HepG2 (cell line): ENCODE measurements around the gene PITRM1. TPM values are rescaled to one million over a fixed set of nuclear protein-coding genes. Genes with fewer than 3 reads are reported as not detected.

Experiments
- ATF7-NPFF ChIP-seq: sonication (generic); formaldehyde crosslinking; IDR thresholded peaks from 2 replicates; pipeline ENCODE4 v1.8.1; 2023; ENCODE audit warnings: mild to moderate bottlenecking, low read depth, missing genetic modification reagents, moderate library complexity
- BRD4 ChIP-seq: sonication (generic); formaldehyde crosslinking; IDR thresholded peaks from 2 replicates; pipeline ENCODE4 v1.4.0; 2020; ENCODE audit warnings: missing genetic modification reagents
- CCDC6 ChIP-seq: sonication (generic); formaldehyde crosslinking; IDR thresholded peaks from 2 replicates; pipeline ENCODE4 v1.8.1; 2022; ENCODE audit warnings: mild to moderate bottlenecking, missing genetic modification reagents, moderate library complexity
- DR1 ChIP-seq: sonication (generic); formaldehyde crosslinking; IDR thresholded peaks from 2 replicates; pipeline ENCODE4 v1.8.0; 2021; ENCODE audit warnings: mild to moderate bottlenecking, missing genetic modification reagents, inconsistent platforms
- EP300 ChIP-seq, 3 experiments: sonication (generic) in 1 of 3; formaldehyde crosslinking in 1 of 3; IDR thresholded peaks; 2 replicates each; pipeline versions ENCODE4 v1.5.1 to v1.6.1; 2011 to 2020; ENCODE audit warnings: low read depth in 2 of 3, low read length in 2 of 3, borderline replicate concordance in 1 of 3, improper control_type of control experiment in 1 of 3, mild to moderate bottlenecking in 1 of 3, missing genetic modification reagents in 1 of 3, moderate library complexity in 1 of 3
- KLF13 ChIP-seq: sonication (generic); formaldehyde crosslinking; IDR thresholded peaks from 2 replicates; pipeline ENCODE4 v1.4.0; 2020; ENCODE audit warnings: mild to moderate bottlenecking, missing genetic modification reagents
- KMT2A ChIP-seq: sonication (generic); formaldehyde crosslinking; IDR thresholded peaks from 2 replicates; pipeline ENCODE4 v1.4.0; 2020; ENCODE audit warnings: missing genetic modification reagents
- MTF1 ChIP-seq: sonication (generic); formaldehyde crosslinking; IDR thresholded peaks from 2 replicates; pipeline ENCODE4 v1.5.0; 2020; ENCODE audit warnings: missing genetic modification reagents
- NFIB ChIP-seq: sonication (generic); formaldehyde crosslinking; IDR thresholded peaks from 2 replicates; pipeline ENCODE4 v1.9.0; 2021; ENCODE audit warnings: missing genetic modification reagents, mild to moderate bottlenecking, borderline replicate concordance
- PLRG1 ChIP-seq: fragments of 450-650 bp; conservative IDR thresholded peaks from 2 replicates; pipeline ENCODE4 v1.6.1; 2016
- RBM39 ChIP-seq: fragments of 200-400 bp; formaldehyde crosslinking; IDR thresholded peaks from one replicate; pipeline ENCODE4 v1.6.1; 2018; ENCODE audit warnings: antibody characterized with exemption, mild to moderate bottlenecking, low read depth, low read length; ENCODE audit not compliant: poor library complexity, severe bottlenecking
- RELA ChIP-seq: sonication (generic); formaldehyde crosslinking; IDR thresholded peaks from 2 replicates; pipeline ENCODE4 v1.4.0; 2020; ENCODE audit warnings: missing genetic modification reagents
- SRY ChIP-seq: sonication (generic); formaldehyde crosslinking; IDR thresholded peaks from 2 replicates; pipeline ENCODE4 v1.8.0; 2022; ENCODE audit warnings: mild to moderate bottlenecking, missing genetic modification reagents
- ZKSCAN8 ChIP-seq: IDR thresholded peaks from 2 replicates; pipeline ENCODE4 v1.6.1; 2016; ENCODE audit warnings: borderline replicate concordance, missing genetic modification reagents, missing compliant biosample characterization
- ZNF44 ChIP-seq: sonication (generic); formaldehyde crosslinking; IDR thresholded peaks from 2 replicates; pipeline ENCODE4 v1.5.1; 2020; ENCODE audit warnings: mild to moderate bottlenecking, missing genetic modification reagents
- ZSCAN22 ChIP-seq: sonication (generic); formaldehyde crosslinking; IDR thresholded peaks from 2 replicates; pipeline ENCODE4 v1.4.0; 2020; ENCODE audit warnings: mild to moderate bottlenecking, missing genetic modification reagents
- polyA plus RNA-seq, 8 experiments: library from polyadenylated mRNA; depleted of rRNA in 3 of 8; stranded (reverse) in 7 of 8; unstranded in 1 of 8; fragments of >200 nt; fragmentation: Illumina TruSeq in 4 of 8; extraction: Trizol in 4 of 8; gene quantifications; 2 replicates each; pipeline versions ENCODE4 v1.2.1 to v1.2.3, GENCODE V29; 2011 to 2016; ENCODE audit warnings: low read depth in 4 of 8, missing spikeins in 1 of 8, mixed read lengths in 1 of 8; ENCODE audit not compliant: insufficient read depth in 1 of 8
- total RNA-seq, 5 experiments: library from RNA; depleted of rRNA; stranded (reverse); fragments of >200 nt; fragmentation: Illumina TruSeq; extraction: Trizol; gene quantifications; 2 replicates each; pipeline ENCODE4 v1.2.3, GENCODE V29; 2016; ENCODE audit warnings: low read depth in 1 of 5
- TF ChIP-seq, protein P1 (sequence below): IDR thresholded peaks from 2 replicates; pipeline ENCODE4 v1.6.1; 2016; ENCODE audit warnings: mild to moderate bottlenecking, missing biosample characterization, missing genetic modification reagents
- TF ChIP-seq, protein P2 (sequence below): sonication (generic); formaldehyde crosslinking; IDR thresholded peaks from 2 replicates; pipeline ENCODE4 v1.5.0; 2020; ENCODE audit warnings: missing genetic modification reagents
- TF ChIP-seq, protein P3 (sequence below): sonication (generic); formaldehyde crosslinking; IDR thresholded peaks from 2 replicates; pipeline ENCODE4 v1.5.0; 2020; ENCODE audit warnings: missing genetic modification reagents
- TF ChIP-seq, protein P4 (sequence below): IDR thresholded peaks from 2 replicates; pipeline ENCODE4 v1.6.1; 2016
- TF ChIP-seq, protein P5 (sequence below): sonication (generic); formaldehyde crosslinking; IDR thresholded peaks from 2 replicates; pipeline ENCODE4 v1.8.0; 2022; ENCODE audit warnings: missing genetic modification reagents, mild to moderate bottlenecking, borderline replicate concordance
- TF ChIP-seq, protein P6 (sequence below): sonication (generic); formaldehyde crosslinking; IDR thresholded peaks from 2 replicates; pipeline ENCODE4 v1.4.0; 2020; ENCODE audit warnings: low read depth, missing genetic modification reagents

PITRM1 gene
- total and polyA plus RNA-seq, 2 of the 13 experiments (the other 11 are each of a cell fraction or from before 2014, with no cell fraction given), result 16.4 to 29.0 TPM

DNA sequence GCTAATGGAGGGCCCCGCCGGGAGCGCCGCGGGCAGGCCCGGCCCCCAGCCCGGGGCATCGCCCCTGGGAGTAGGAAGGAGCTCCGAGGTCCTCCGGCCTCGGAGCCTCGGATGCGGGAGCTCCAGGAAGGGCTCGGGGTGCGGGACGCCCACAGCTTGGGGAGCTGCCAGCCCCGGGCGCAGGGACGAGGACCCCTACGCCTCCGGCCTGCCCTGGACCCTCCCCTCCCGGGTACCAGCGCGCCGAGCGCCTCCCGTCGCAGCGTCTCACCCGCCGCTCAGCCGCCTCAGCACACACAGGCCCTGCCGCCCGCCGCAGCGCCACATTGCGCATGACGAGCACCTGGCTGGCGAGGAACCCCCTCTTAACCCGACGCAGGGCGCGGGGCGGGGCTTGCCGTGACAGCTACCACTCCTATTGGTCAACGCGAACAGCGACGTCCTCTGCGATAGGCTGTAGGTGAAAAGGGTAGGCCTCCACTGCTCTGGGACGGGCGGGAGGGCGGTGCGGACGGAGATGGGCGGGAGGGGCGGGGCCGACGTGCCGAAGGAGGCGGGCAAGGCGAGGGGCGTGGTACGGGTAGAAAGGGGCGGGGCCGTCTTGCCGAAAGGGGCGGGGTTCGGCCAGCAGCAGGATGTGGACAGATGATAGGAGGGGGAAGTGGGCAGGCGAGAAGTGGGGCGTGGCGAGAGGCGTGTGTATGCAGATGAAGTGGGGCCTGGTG is at the start of gene PITRM1 (continued):
- TF ChIP-seq KLF13 (CRISPR knock-in tag) (no peak), EP300 (IDR thresholded peaks at IDR 0.05; ENCODE audit: low read depth in 2 of 2, low read length in 2 of 2) (no peak), EP300 (CRISPR knock-in tag; IDR thresholded peaks at IDR 0.05; ENCODE audit: borderline replicate concordance) (no peak), NFIB (CRISPR knock-in tag) (no peak), MTF1 (CRISPR knock-in tag) (no peak), ZNF44 (no peak), PLRG1 (no peak), SRY (CRISPR knock-in tag) (peak; percentile 94), ZSCAN22 (CRISPR knock-in tag) (no peak), ATF7-NPFF (CRISPR knock-in tag) (peak; percentile 74; the same call in 1 of the 2 replicates), ZKSCAN8 (no peak), BRD4 (CRISPR knock-in tag) (peak; percentile 70; the same call in 1 of the 2 replicates), RELA (CRISPR knock-in tag) (no peak), RBM39 (no peak), KMT2A (CRISPR knock-in tag) (peak; percentile 50), DR1 (CRISPR knock-in tag) (peak; percentile 98), CCDC6 (CRISPR knock-in tag) (no peak)
- TF ChIP-seq, protein P1, sequence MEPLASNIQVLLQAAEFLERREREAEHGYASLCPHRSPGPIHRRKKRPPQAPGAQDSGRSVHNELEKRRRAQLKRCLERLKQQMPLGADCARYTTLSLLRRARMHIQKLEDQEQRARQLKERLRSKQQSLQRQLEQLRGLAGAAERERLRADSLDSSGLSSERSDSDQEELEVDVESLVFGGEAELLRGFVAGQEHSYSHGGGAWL (CRISPR knock-in tag), result peak; percentile 90
- TF ChIP-seq, protein P2, sequence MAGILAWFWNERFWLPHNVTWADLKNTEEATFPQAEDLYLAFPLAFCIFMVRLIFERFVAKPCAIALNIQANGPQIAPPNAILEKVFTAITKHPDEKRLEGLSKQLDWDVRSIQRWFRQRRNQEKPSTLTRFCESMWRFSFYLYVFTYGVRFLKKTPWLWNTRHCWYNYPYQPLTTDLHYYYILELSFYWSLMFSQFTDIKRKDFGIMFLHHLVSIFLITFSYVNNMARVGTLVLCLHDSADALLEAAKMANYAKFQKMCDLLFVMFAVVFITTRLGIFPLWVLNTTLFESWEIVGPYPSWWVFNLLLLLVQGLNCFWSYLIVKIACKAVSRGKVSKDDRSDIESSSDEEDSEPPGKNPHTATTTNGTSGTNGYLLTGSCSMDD (CRISPR knock-in tag), result no peak
- TF ChIP-seq, protein P3, sequence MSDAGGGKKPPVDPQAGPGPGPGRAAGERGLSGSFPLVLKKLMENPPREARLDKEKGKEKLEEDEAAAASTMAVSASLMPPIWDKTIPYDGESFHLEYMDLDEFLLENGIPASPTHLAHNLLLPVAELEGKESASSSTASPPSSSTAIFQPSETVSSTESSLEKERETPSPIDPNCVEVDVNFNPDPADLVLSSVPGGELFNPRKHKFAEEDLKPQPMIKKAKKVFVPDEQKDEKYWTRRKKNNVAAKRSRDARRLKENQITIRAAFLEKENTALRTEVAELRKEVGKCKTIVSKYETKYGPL, result no peak
- TF ChIP-seq, protein P4, sequence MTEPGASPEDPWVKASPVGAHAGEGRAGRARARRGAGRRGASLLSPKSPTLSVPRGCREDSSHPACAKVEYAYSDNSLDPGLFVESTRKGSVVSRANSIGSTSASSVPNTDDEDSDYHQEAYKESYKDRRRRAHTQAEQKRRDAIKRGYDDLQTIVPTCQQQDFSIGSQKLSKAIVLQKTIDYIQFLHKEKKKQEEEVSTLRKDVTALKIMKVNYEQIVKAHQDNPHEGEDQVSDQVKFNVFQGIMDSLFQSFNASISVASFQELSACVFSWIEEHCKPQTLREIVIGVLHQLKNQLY, result no peak
- TF ChIP-seq, protein P5, sequence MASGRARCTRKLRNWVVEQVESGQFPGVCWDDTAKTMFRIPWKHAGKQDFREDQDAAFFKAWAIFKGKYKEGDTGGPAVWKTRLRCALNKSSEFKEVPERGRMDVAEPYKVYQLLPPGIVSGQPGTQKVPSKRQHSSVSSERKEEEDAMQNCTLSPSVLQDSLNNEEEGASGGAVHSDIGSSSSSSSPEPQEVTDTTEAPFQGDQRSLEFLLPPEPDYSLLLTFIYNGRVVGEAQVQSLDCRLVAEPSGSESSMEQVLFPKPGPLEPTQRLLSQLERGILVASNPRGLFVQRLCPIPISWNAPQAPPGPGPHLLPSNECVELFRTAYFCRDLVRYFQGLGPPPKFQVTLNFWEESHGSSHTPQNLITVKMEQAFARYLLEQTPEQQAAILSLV, result peak; percentile 92
- TF ChIP-seq, protein P6, sequence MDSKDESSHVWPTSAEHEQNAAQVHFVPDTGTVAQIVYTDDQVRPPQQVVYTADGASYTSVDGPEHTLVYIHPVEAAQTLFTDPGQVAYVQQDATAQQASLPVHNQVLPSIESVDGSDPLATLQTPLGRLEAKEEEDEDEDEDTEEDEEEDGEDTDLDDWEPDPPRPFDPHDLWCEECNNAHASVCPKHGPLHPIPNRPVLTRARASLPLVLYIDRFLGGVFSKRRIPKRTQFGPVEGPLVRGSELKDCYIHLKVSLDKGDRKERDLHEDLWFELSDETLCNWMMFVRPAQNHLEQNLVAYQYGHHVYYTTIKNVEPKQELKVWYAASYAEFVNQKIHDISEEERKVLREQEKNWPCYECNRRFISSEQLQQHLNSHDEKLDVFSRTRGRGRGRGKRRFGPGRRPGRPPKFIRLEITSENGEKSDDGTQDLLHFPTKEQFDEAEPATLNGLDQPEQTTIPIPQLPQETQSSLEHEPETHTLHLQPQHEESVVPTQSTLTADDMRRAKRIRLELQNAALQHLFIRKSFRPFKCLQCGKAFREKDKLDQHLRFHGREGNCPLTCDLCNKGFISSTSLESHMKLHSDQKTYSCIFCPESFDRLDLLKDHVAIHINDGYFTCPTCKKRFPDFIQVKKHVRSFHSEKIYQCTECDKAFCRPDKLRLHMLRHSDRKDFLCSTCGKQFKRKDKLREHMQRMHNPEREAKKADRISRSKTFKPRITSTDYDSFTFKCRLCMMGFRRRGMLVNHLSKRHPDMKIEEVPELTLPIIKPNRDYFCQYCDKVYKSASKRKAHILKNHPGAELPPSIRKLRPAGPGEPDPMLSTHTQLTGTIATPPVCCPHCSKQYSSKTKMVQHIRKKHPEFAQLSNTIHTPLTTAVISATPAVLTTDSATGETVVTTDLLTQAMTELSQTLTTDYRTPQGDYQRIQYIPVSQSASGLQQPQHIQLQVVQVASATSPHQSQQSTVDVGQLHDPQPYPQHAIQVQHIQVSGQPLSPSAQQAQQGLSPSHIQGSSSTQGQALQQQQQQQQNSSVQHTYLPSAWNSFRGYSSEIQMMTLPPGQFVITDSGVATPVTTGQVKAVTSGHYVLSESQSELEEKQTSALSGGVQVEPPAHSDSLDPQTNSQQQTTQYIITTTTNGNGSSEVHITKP (CRISPR knock-in tag), result no peak
